Spleen (tissue), 11 donors: Measurements from ENCODE around the gene KCNE4. TPM values are rescaled to one million over a fixed set of nuclear protein-coding genes. Genes with fewer than 3 reads are reported as not detected.

ENCODE experiments used
- DNase-seq: peaks from one replicate; pipeline ENCODE4 v3.0.0-alpha.2; 2020
- H3K27ac ChIP-seq, 8 donors: fragments of 200-600 bp; sonication (generic) in 7 of 8; 1 replicate in 4 of 8; 2 replicates in 4 of 8; pipeline versions ENCODE4 v1.5.0 to v1.8.0; 2016 to 2021; ENCODE audit warnings: inconsistent platforms in 4 of 8, mild to moderate bottlenecking in 4 of 8, moderate library complexity in 1 of 8
- H3K27me3 ChIP-seq, 7 donors: fragments of 200-600 bp; sonication (generic) in 6 of 7; replicated peaks in 1 of 7; 1 replicate in 4 of 7; 2 replicates in 3 of 7; pipeline versions ENCODE4 v1.5.0 to v1.8.0; 2016 to 2021; ENCODE audit warnings: inconsistent platforms in 3 of 7, mild to moderate bottlenecking in 1 of 7
- H3K36me3 ChIP-seq, 6 donors: fragments of 200-600 bp; sonication (generic) in 5 of 6; 1 replicate in 4 of 6; 2 replicates in 2 of 6; pipeline versions ENCODE4 v1.5.0 to v1.8.0; 2016 to 2021; ENCODE audit warnings: inconsistent platforms in 2 of 6
- H3K4me1 ChIP-seq, 6 donors: fragments of 200-600 bp; sonication (generic) in 5 of 6; 1 replicate in 3 of 6; 2 replicates in 3 of 6; pipeline versions ENCODE4 v1.5.0 to v1.8.0; 2016 to 2021; ENCODE audit warnings: inconsistent platforms in 3 of 6
- H3K4me3 ChIP-seq, 8 donors: fragments of 200-600 bp; sonication (generic) in 7 of 8; 1 replicate in 4 of 8; 2 replicates in 4 of 8; pipeline versions ENCODE4 v1.5.0 to v1.8.0; 2016 to 2021; ENCODE audit warnings: inconsistent platforms in 4 of 8, mild to moderate bottlenecking in 4 of 8, moderate library complexity in 2 of 8
- H3K9me3 ChIP-seq, 8 donors: fragments of 200-600 bp; sonication (generic) in 7 of 8; 1 replicate in 4 of 8; 2 replicates in 4 of 8; pipeline versions ENCODE4 v1.5.0 to v1.8.0; 2016 to 2021; ENCODE audit warnings: inconsistent platforms in 4 of 8
- POLR2A ChIP-seq, 3 donors: fragments of 450-650 bp; IDR thresholded peaks; one replicate each; pipeline ENCODE4 v1.5.1; 2017; ENCODE audit warnings: antibody characterized with exemption in 3 of 3, mild to moderate bottlenecking in 1 of 3
- POLR2AphosphoS5 ChIP-seq, 3 donors: sonication (generic); formaldehyde crosslinking; IDR thresholded peaks; one replicate each; pipeline ENCODE4 v1.5.1; 2017; ENCODE audit warnings: antibody characterized with exemption in 3 of 3
- WGBS, 5 donors: extraction: QIAGEN DNeasy Blood & Tissue Kit in 3 of 5; methylation state at CpG; one replicate each; pipeline versions ENCODE4 v1.1.5 to v1.1.7; 2013 to 2018; 5-methylcytosine and 5-hydroxymethylcytosine counted together
- intact Hi-C: fragments of 100-400 bp; cut with DNase I; formaldehyde crosslinking; loops from one replicate; pipeline ENCODE4 v1.15.0; 2023; ENCODE audit warnings: low total_unique reads
- polyA plus RNA-seq, 3 donors: library from polyadenylated mRNA; stranded (reverse); fragments of 200-250 nt; gene quantifications; one replicate each; pipeline ENCODE4 v1.2.1, GENCODE V29; 2013
- total RNA-seq, 7 donors: library from RNA; depleted of rRNA in 3 of 7; stranded (reverse); fragments of >200 nt in 3 of 7; fragmentation: NEBNext Ultra II Directional in 4 of 7; extraction: Animal tissue kit (Norgen Biotek cat#: 25700) in 4 of 7; gene quantifications; one replicate each; pipeline versions ENCODE4 v1.1.0 to v1.2.1, GENCODE V29; 2016 to 2021
- TF ChIP-seq, protein P1 (sequence below), 11 experiments: fragments of 200-600 bp in 7 of 11; fragments of 450-650 bp in 4 of 11; sonication (generic) in 4 of 11; IDR thresholded peaks in 8 of 11; conservative IDR thresholded peaks in 3 of 11; 1 replicate in 7 of 11; 2 replicates in 4 of 11; pipeline versions ENCODE4 v1.4.0 to v1.8.0; 2016 to 2021; ENCODE audit warnings: antibody characterized with exemption in 11 of 11, inconsistent platforms in 4 of 11, mild to moderate bottlenecking in 1 of 11
- donor health status: healthy with polysubstance abuse.
- donor health status: DM: no; HTN: no; CAD: no; lungs with moderate emphysema.
- donor health status: DM: no; HTN: no; CAD: no.
- donor health status: Bipolar disorder and iron deficiency.
- donor health status: healthy.
- donor health status: DM: no; HTN: no; CAD: no.
- donor health status: DM: yes; HTN: yes; CAD: no.

KCNE4 gene
- total and polyA plus RNA-seq, 10 donors, result 1.0 to 25.0 (median 4.3) TPM

DNA sequence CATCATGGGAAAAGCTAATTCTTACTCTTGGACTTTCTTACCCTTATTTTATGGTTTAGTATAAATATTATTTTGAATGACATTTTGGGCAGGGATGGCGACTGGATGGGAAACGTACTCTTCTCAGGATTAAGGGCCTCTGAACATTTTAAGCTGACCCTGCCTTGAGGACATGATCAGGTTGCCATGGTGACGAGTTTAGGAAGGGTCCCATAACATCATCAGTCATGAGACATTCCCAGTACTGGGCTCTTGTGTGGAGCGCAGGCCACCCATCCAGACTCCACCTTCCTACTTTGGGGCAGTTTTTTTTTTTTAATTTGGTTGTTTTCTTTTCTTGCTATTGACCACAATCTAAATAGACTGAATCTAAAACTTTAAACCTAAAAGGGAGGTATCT lies 40.7 kb downstream of the KCNE4 start:
- no peak for DNase-seq
- Histone ChIP-seq H3K4me3 (no peak overlapping the region), H3K9me3 (no peaks in the 10 kb centered on the region), H3K4me1 (no peaks in the 10 kb centered on the region), H3K27ac (no peak overlapping the region), H3K36me3 (no peaks in the 10 kb centered on the region), H3K27me3 (peaks cover 0 to 3% (median 0%) of the 10 kb centered on the region in 7 donors)
- intact Hi-C loops, result no loop called here
- TF ChIP-seq, protein P1, sequence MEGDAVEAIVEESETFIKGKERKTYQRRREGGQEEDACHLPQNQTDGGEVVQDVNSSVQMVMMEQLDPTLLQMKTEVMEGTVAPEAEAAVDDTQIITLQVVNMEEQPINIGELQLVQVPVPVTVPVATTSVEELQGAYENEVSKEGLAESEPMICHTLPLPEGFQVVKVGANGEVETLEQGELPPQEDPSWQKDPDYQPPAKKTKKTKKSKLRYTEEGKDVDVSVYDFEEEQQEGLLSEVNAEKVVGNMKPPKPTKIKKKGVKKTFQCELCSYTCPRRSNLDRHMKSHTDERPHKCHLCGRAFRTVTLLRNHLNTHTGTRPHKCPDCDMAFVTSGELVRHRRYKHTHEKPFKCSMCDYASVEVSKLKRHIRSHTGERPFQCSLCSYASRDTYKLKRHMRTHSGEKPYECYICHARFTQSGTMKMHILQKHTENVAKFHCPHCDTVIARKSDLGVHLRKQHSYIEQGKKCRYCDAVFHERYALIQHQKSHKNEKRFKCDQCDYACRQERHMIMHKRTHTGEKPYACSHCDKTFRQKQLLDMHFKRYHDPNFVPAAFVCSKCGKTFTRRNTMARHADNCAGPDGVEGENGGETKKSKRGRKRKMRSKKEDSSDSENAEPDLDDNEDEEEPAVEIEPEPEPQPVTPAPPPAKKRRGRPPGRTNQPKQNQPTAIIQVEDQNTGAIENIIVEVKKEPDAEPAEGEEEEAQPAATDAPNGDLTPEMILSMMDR (IDR thresholded peaks at IDR 0.05 in 8 of 11, conservative IDR thresholded peaks at IDR 0.05 in 3 of 11), result no peak
- TF ChIP-seq POLR2AphosphoS5 (IDR thresholded peaks at IDR 0.05) (no peak), POLR2A (IDR thresholded peaks at IDR 0.05) (no peak)
- WGBS, 5 donors, result 80 to 92% (median 88%) methylated on average over 4 of the region's 4 CpGs

DNA sequence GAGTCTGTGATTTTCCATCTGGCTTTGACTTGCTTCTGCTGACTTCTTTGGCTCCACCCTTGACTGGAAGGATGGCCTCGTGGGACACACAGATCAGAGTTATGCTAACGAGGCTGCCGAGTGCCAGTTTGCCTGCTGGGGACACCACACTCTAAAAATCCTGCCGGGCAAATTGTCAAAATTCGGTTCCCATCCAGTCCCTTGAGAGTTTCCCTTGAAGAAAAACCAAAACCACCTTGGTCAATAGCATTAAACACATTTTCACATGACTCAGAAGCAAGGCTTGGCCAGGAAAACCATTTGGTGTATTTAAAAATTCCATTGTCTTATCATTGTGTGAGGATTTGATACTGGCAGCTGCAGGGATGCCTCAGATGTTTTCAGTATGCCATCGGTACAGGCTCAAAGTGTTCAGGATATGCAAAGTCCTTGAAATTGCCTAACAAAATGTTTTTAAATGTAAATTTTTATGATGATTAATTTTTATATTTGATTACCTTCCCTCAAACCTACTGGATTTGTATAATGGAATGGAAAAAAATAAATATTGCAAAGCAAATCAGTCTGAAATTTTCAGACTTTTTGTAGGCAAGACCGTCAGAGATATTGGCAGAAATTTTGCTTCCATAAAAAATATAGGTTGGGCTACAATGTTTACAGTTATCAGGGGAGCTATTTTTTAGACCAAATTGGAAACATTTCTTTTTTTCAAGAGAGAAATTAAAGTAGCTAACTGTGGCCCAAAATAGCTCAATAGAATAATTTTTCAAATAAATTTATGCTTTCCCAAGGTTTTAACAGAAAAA lies 41.6 kb downstream of the KCNE4 start:
- no peaks in the 10 kb centered on the region for H3K4me1 ChIP-seq
- DNase-seq, result no peak
- H3K27ac ChIP-seq, result no peak overlapping the region
- TF ChIP-seq POLR2A (IDR thresholded peaks at IDR 0.05) (no peak), POLR2AphosphoS5 (IDR thresholded peaks at IDR 0.05) (no peak)
- TF ChIP-seq, protein P1 (IDR thresholded peaks at IDR 0.05 in 8 of 11, conservative IDR thresholded peaks at IDR 0.05 in 3 of 11), result no peak
- no peaks in the 10 kb centered on the region for H3K9me3 ChIP-seq
- H3K36me3 ChIP-seq, result no peaks in the 10 kb centered on the region
- peaks cover 0 to 3% (median 0%) of the 10 kb centered on the region in 7 donors for H3K27me3 ChIP-seq
- WGBS, 5 donors, result 59 to 75% (median 70%) methylated on average over 7 of the region's 7 CpGs
- no peak overlapping the region for H3K4me3 ChIP-seq
- intact Hi-C loops, result no loop called here

GRCh38 chr2:223095207-223095606 lies 43.2 kb downstream of the KCNE4 start:
- TF ChIP-seq, protein P1 (IDR thresholded peaks at IDR 0.05 in 8 of 11, conservative IDR thresholded peaks at IDR 0.05 in 3 of 11), result no peak
- TF ChIP-seq POLR2AphosphoS5 (IDR thresholded peaks at IDR 0.05) (no peak), POLR2A (IDR thresholded peaks at IDR 0.05) (no peak)
- DNase-seq, result no peak
- Histone ChIP-seq H3K4me1 (no peaks in the 10 kb centered on the region), H3K36me3 (no peaks in the 10 kb centered on the region), H3K4me3 (no peak overlapping the region), H3K27ac (no peak overlapping the region), H3K27me3 (peaks cover 0 to 3% (median 0%) of the 10 kb centered on the region in 7 donors), H3K9me3 (no peaks in the 10 kb centered on the region)
- intact Hi-C loops, result no loop called here
- WGBS, 5 donors, result 58 to 77% (median 73%) methylated on average over 1 of the region's 1 CpG

DNA sequence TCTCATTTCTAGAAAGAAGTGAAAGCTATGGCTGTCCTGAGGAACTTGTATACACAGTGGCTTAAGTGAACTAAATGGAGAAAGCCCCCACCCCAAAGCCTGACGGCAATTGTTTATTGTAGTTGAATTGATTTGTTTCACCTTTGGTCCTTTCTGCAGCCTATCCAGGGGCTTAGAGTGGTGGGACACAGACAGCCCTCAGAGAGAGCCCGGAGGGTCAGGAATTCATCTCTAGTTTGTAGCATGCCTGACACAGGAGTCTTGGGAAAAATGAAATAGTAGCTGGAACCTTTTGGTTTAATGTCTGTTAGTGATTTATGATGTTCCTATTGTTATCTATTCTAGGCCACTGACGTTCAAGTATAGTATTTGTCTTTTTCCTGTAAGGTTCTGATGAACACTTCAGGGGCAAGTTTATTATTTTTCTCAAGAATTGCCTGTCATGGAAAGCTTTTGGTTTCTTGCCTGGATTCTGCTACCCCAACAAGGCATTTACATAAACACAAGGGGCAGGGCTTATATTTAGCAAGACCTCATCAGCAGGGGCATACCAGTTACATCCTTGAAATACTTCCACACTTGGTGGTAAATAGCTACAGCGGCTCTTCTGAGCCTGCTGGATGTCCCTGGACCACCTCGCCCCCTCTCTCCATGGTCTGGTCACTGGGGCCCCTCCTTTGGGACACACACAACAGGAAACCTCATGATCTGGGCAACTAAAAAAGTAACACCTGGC lies 44.4 kb downstream of the KCNE4 start:
- no peak overlapping the region for H3K4me3 ChIP-seq
- TF ChIP-seq POLR2AphosphoS5 (IDR thresholded peaks at IDR 0.05), result no peak
- TF ChIP-seq, protein P1 (IDR thresholded peaks at IDR 0.05 in 8 of 11, conservative IDR thresholded peaks at IDR 0.05 in 3 of 11), result no peak
- TF ChIP-seq POLR2A (IDR thresholded peaks at IDR 0.05), result no peak
- H3K27ac ChIP-seq, result no peak overlapping the region
- H3K27me3 ChIP-seq, result peaks cover 0 to 3% (median 0%) of the 10 kb centered on the region in 7 donors
- no peaks in the 10 kb centered on the region for H3K36me3 ChIP-seq
- H3K4me1 ChIP-seq, result no peaks in the 10 kb centered on the region
- H3K9me3 ChIP-seq, result no peaks in the 10 kb centered on the region
- no peak for DNase-seq
- intact Hi-C loops, result no loop called here
- 63 to 70% (median 69%) methylated on average over 5 of the region's 5 CpGs for WGBS, 5 donors
